ENCODE measurements around the gene BPHL.
A peak's percentile ranks its signal among the peaks of the same experiment; 100 is the strongest.
"Not testable (repeated sequence)": the region's sequence is repeated elsewhere in the genome, so short reads cannot be mapped to it uniquely, and the experiment has no call there.

Gene BPHL

DNA sequence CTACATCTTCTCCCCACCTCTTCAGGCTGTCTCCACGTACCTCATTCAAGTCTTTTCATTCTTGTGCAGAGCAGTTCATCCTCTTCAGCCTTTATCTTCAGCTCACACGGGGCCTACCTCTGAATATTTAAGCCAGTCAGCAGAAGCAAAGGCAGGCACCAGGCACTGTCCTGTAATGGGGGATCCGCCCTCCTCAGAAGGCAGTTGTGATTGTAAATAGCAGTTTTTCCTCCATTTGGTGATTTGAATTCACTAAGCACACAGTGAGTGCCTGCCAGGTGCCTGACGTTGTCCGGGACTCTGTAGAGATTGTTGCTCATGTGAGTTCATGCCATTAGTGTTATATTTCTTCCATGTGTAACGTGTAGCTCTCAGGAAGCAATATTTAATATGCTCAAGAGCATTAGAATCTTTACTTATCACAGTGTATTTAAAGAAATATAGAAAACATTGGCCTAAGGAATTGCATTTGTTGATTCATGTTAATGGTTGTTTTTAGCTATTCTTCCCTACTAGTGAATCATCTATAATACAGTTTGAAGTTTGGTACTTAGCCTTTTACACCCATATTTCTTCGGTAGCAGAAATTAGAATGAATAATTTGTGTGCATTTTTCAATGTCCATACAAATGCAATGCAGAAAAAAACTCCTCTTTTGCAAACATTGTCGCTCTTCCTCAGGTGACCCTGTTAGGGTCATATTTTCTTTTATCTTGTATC lies 17.9 kb downstream of the BPHL start:
- no peak overlapping the region for H3K27ac ChIP-seq (ENCODE audit: low read depth, low read length)
- H3K36me3 ChIP-seq (ENCODE audit: control insufficient read depth in 1 of 2, insufficient read depth in 2 of 2, low read length in 2 of 2): peaks cover 7 to 36% of the 10 kb centered on the region in 2 donors
- H3K9me3 ChIP-seq (ENCODE audit: control insufficient read depth in 1 of 2, low read length in 2 of 2): no peaks in the 10 kb centered on the region
- no peak overlapping the region for H3K9ac ChIP-seq (ENCODE audit: low read depth in 1 of 2, low read length in 2 of 2)
- H3K4me3 ChIP-seq (ENCODE audit: low read depth in 1 of 2, low read length in 2 of 2): no peak overlapping the region
- no peaks in the 10 kb centered on the region for H3K27me3 ChIP-seq (ENCODE audit: control insufficient read depth in 1 of 2, insufficient read depth in 2 of 2, low read length in 2 of 2)
- peaks cover 39 to 46% of the 10 kb centered on the region in 2 donors for H3K4me1 ChIP-seq (ENCODE audit: control insufficient read depth in 1 of 2, insufficient read depth in 2 of 2, low read length in 2 of 2)

GRCh38 chr6:3137057-3137777 lies 18.7 kb downstream of the BPHL start:
- H3K9me3 ChIP-seq (ENCODE audit: control insufficient read depth in 1 of 2, low read length in 2 of 2): no peaks in the 10 kb centered on the region
- peaks cover 7 to 28% of the 10 kb centered on the region in 2 donors for H3K36me3 ChIP-seq (ENCODE audit: control insufficient read depth in 1 of 2, insufficient read depth in 2 of 2, low read length in 2 of 2)
- H3K4me1 ChIP-seq (ENCODE audit: control insufficient read depth in 1 of 2, insufficient read depth in 2 of 2, low read length in 2 of 2): peaks cover 39 to 46% of the 10 kb centered on the region in 2 donors
- no peak overlapping the region for H3K9ac ChIP-seq (ENCODE audit: low read depth in 1 of 2, low read length in 2 of 2)
- H3K27ac ChIP-seq (ENCODE audit: low read depth, low read length): no peak overlapping the region
- no peaks in the 10 kb centered on the region for H3K27me3 ChIP-seq (ENCODE audit: control insufficient read depth in 1 of 2, insufficient read depth in 2 of 2, low read length in 2 of 2)
- H3K4me3 ChIP-seq (ENCODE audit: low read depth in 1 of 2, low read length in 2 of 2): no peak overlapping the region

DNA sequence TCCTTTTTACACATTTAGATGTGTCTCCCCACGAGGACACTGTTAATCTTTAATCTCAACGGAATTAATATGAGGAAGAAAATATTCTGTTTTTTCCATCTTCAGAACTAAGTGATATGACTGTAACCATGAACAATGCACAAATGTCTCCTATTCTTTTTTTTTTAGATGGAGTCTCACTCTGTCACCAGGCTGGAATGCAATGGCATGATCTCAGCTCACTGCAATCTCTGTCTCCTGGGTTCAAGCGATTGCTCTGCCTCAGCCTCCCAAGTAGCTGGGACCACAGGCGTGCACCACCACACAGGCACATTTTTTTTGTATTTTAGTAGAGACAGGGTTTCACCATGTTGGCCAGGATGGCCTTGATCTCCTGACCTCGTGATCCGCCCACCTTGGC lies 19.4 kb downstream of the BPHL start:
- H3K27ac ChIP-seq (ENCODE audit: low read depth, low read length); H3K4me3 ChIP-seq (ENCODE audit: low read depth in 1 of 2, low read length in 2 of 2); H3K9ac ChIP-seq (ENCODE audit: low read depth in 1 of 2, low read length in 2 of 2); H3K9me3 ChIP-seq (ENCODE audit: control insufficient read depth in 1 of 2, low read length in 2 of 2); H3K27me3 ChIP-seq (ENCODE audit: control insufficient read depth in 1 of 2, insufficient read depth in 2 of 2, low read length in 2 of 2): not testable (repeated sequence)
- H3K4me1 ChIP-seq (ENCODE audit: control insufficient read depth in 1 of 2, insufficient read depth in 2 of 2, low read length in 2 of 2): peaks cover 39 to 46% of the 10 kb centered on the region in 2 donors
- peaks cover 7 to 28% of the 10 kb centered on the region in 2 donors for H3K36me3 ChIP-seq (ENCODE audit: control insufficient read depth in 1 of 2, insufficient read depth in 2 of 2, low read length in 2 of 2)

DNA sequence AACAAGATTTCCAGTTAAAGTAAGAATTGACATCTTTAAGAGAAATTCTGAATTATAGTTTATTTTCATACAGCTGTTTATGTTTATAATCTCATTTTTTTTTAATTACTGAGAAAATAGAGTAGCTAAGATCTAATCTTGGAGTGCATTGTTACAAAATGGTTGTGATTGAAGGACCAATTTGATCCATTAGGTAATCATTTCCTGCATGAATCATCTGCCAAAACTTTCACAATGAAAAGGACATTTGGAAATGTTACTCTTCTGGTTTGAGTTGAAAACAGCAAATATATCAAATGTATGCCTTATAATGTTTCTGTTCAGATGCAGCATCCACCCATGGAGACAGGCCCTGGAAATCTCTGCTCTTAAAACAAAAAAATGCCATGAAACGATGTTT lies 19.8 kb downstream of the BPHL start:
- peaks cover 10 to 29% of the 10 kb centered on the region in 2 donors for H3K36me3 ChIP-seq (ENCODE audit: control insufficient read depth in 1 of 2, insufficient read depth in 2 of 2, low read length in 2 of 2)
- H3K27ac ChIP-seq (ENCODE audit: low read depth, low read length): no peak overlapping the region
- H3K4me1 ChIP-seq (ENCODE audit: control insufficient read depth in 1 of 2, insufficient read depth in 2 of 2, low read length in 2 of 2): peaks cover 39 to 46% of the 10 kb centered on the region in 2 donors

GRCh38 chr6:3139090-3139903 lies 20.8 kb downstream of the BPHL start:
- Histone ChIP-seq H3K9ac (ENCODE audit: low read depth in 1 of 2, low read length in 2 of 2) (peak overlapping the region in 1 of 2 donors; percentile 22), H3K9me3 (ENCODE audit: control insufficient read depth in 1 of 2, low read length in 2 of 2) (no peaks in the 10 kb centered on the region), H3K27me3 (ENCODE audit: control insufficient read depth in 1 of 2, insufficient read depth in 2 of 2, low read length in 2 of 2) (no peaks in the 10 kb centered on the region), H3K36me3 (ENCODE audit: control insufficient read depth in 1 of 2, insufficient read depth in 2 of 2, low read length in 2 of 2) (peaks cover 13 to 29% of the 10 kb centered on the region in 2 donors), H3K4me1 (ENCODE audit: control insufficient read depth in 1 of 2, insufficient read depth in 2 of 2, low read length in 2 of 2) (peaks cover 39 to 46% of the 10 kb centered on the region in 2 donors), H3K4me3 (ENCODE audit: low read depth in 1 of 2, low read length in 2 of 2) (no peak overlapping the region), H3K27ac (ENCODE audit: low read depth, low read length) (no peak overlapping the region)

More for the DNA sequence above, 19.8 kb downstream of the BPHL start:
- Histone ChIP-seq H3K27me3 (ENCODE audit: control insufficient read depth in 1 of 2, insufficient read depth in 2 of 2, low read length in 2 of 2) (no peaks in the 10 kb centered on the region), H3K4me3 (ENCODE audit: low read depth in 1 of 2, low read length in 2 of 2) (no peak overlapping the region), H3K9ac (ENCODE audit: low read depth in 1 of 2, low read length in 2 of 2) (no peak overlapping the region), H3K9me3 (ENCODE audit: control insufficient read depth in 1 of 2, low read length in 2 of 2) (no peaks in the 10 kb centered on the region)

DNA sequence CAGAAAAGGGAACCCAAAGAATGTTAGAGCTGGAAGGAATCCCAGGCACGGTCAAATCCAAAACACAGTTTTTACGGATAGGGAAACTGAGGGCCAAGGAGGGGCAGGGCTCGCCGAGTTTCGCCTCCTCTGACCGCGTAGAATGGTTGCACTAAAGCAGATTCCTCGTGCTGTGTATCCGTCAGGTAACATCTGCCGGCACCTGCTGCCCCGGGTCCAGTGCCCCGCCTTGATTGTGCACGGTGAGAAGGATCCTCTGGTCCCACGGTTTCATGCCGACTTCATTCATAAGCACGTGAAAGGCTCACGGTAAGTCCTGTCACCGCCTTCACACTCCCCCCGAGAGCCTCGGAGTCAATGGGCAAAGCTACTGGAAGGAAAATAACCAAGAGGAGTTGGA lies 21.7 kb downstream of the BPHL start:
- no peak overlapping the region for H3K27ac ChIP-seq (ENCODE audit: low read depth, low read length)
- H3K4me1 ChIP-seq (ENCODE audit: control insufficient read depth in 1 of 2, insufficient read depth in 2 of 2, low read length in 2 of 2): peaks cover 35 to 41% of the 10 kb centered on the region in 2 donors
- no peak overlapping the region for H3K9ac ChIP-seq (ENCODE audit: low read depth in 1 of 2, low read length in 2 of 2)
- H3K9me3 ChIP-seq (ENCODE audit: control insufficient read depth in 1 of 2, low read length in 2 of 2): no peaks in the 10 kb centered on the region
- H3K27me3 ChIP-seq (ENCODE audit: control insufficient read depth in 1 of 2, insufficient read depth in 2 of 2, low read length in 2 of 2): no peaks in the 10 kb centered on the region
- no peak overlapping the region for H3K4me3 ChIP-seq (ENCODE audit: low read depth in 1 of 2, low read length in 2 of 2)
- peaks cover 13 to 29% of the 10 kb centered on the region in 2 donors for H3K36me3 ChIP-seq (ENCODE audit: control insufficient read depth in 1 of 2, insufficient read depth in 2 of 2, low read length in 2 of 2)

- no peaks in the 10 kb centered on the region for H3K9me3 ChIP-seq (ENCODE audit: control insufficient read depth in 1 of 2, low read length in 2 of 2)
- no peaks in the 10 kb centered on the region for H3K27me3 ChIP-seq (ENCODE audit: control insufficient read depth in 1 of 2, insufficient read depth in 2 of 2, low read length in 2 of 2)
- H3K4me1 ChIP-seq (ENCODE audit: control insufficient read depth in 1 of 2, insufficient read depth in 2 of 2, low read length in 2 of 2): peaks cover 16 to 22% of the 10 kb centered on the region in 2 donors
- H3K9ac ChIP-seq (ENCODE audit: low read depth in 1 of 2, low read length in 2 of 2): no peak overlapping the region
- H3K4me3 ChIP-seq (ENCODE audit: low read depth in 1 of 2, low read length in 2 of 2): no peak overlapping the region
- no peak overlapping the region for H3K27ac ChIP-seq (ENCODE audit: low read depth, low read length)
- H3K36me3 ChIP-seq (ENCODE audit: control insufficient read depth in 1 of 2, insufficient read depth in 2 of 2, low read length in 2 of 2): peaks cover 10 to 20% of the 10 kb centered on the region in 2 donors
Observed at GRCh38 chr6:3142536-3142935, 24.0 kb downstream of the BPHL start.

DNA sequence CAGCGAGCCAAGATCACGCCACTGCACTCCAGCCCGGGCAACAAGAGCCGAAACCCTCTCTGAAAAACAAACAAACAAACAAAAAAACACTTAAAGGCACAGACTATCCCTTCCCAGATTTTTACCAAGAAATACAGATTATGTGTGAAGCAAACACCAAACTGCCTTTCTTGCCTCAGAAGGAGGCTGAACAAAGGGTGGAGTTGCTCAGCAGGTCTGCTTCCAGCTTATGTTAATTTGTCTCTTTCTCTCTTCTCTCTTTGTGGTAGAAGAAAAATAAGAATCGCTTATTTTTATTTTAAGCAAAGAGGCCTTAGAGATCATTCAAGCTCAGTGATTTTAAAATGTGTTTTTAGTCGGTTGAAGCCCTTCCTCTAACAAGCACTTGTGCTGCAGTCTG lies 24.6 kb downstream of the BPHL start:
- Histone ChIP-seq H3K36me3 (ENCODE audit: control insufficient read depth in 1 of 2, insufficient read depth in 2 of 2, low read length in 2 of 2) (peaks cover 9 to 24% of the 10 kb centered on the region in 2 donors), H3K27ac (ENCODE audit: low read depth, low read length) (no peak overlapping the region), H3K4me1 (ENCODE audit: control insufficient read depth in 1 of 2, insufficient read depth in 2 of 2, low read length in 2 of 2) (peaks cover 12 to 18% of the 10 kb centered on the region in 2 donors), H3K27me3 (ENCODE audit: control insufficient read depth in 1 of 2, insufficient read depth in 2 of 2, low read length in 2 of 2) (no peaks in the 10 kb centered on the region), H3K4me3 (ENCODE audit: low read depth in 1 of 2, low read length in 2 of 2) (no peak overlapping the region), H3K9me3 (ENCODE audit: control insufficient read depth in 1 of 2, low read length in 2 of 2) (no peaks in the 10 kb centered on the region), H3K9ac (ENCODE audit: low read depth in 1 of 2, low read length in 2 of 2) (no peak overlapping the region)

- no peak overlapping the region for H3K4me3 ChIP-seq (ENCODE audit: low read depth in 1 of 2, low read length in 2 of 2)
- no peak overlapping the region for H3K9ac ChIP-seq (ENCODE audit: low read depth in 1 of 2, low read length in 2 of 2)
- H3K36me3 ChIP-seq (ENCODE audit: control insufficient read depth in 1 of 2, insufficient read depth in 2 of 2, low read length in 2 of 2): peaks cover 7 to 29% of the 10 kb centered on the region in 2 donors
- no peak overlapping the region for H3K27ac ChIP-seq (ENCODE audit: low read depth, low read length)
- no peaks in the 10 kb centered on the region for H3K27me3 ChIP-seq (ENCODE audit: control insufficient read depth in 1 of 2, insufficient read depth in 2 of 2, low read length in 2 of 2)
- H3K9me3 ChIP-seq (ENCODE audit: control insufficient read depth in 1 of 2, low read length in 2 of 2): no peaks in the 10 kb centered on the region
- H3K4me1 ChIP-seq (ENCODE audit: control insufficient read depth in 1 of 2, insufficient read depth in 2 of 2, low read length in 2 of 2): peaks cover 3 to 4% of the 10 kb centered on the region in 2 donors
Observed at GRCh38 chr6:3144571-3144970, 26.1 kb downstream of the BPHL start.
